Hematopoietic multipotent progenitor cell (in vitro differentiated cells): ENCODE measurements around the gene SESN1. TPM values are rescaled to one million over a fixed set of nuclear protein-coding genes. Genes with fewer than 3 reads are reported as not detected.
"Not testable (repeated sequence)": the region's sequence is repeated elsewhere in the genome, so short reads cannot be mapped to it uniquely, and the experiment has no call there.

Experiments
- DNase-seq, 3 donors: peaks; one replicate each; pipeline ENCODE4 v3.0.0-alpha.2; 2011 to 2015; ENCODE audit warnings: low read depth in 2 of 3, low spot score in 2 of 3
- total RNA-seq: library from RNA; depleted of rRNA; stranded (reverse); fragments of >200 nt; gene quantifications from one replicate; pipeline ENCODE4 v1.2.3, GENCODE V29; 2012

Gene SESN1
- total RNA-seq = 35.0 TPM

- peak; percentile 52 to 99 (median 91) for DNase-seq
These were observed at the start of gene SESN1 for GRCh38 chr6:109094416-109095035. Gene SESN1, minus strand, starts transcription at chr6:109094846. Its CDS starts 773 bp downstream, at chr6:109094073.

- no peak for DNase-seq
These were observed 48.5 kb upstream of the SESN1 start for GRCh38 chr6:109143191-109143590.

GRCh38 chr6:109142067-109142466 is 47.4 kb upstream of the SESN1 start:
- DNase-seq = not testable (repeated sequence)

GRCh38 chr6:109139109-109139508 is 44.5 kb upstream of the SESN1 start:
- no peak for DNase-seq

GRCh38 chr6:109136530-109136929 is 41.9 kb upstream of the SESN1 start:
- not testable (repeated sequence) for DNase-seq

- not testable (repeated sequence) for DNase-seq
These were observed 41.4 kb upstream of the SESN1 start for GRCh38 chr6:109136039-109136438.

- DNase-seq = not testable (repeated sequence)
These were observed 41.0 kb upstream of the SESN1 start for GRCh38 chr6:109135600-109135999.

- DNase-seq = no peak
These were observed 35.4 kb upstream of the SESN1 start for GRCh38 chr6:109130065-109130464.

GRCh38 chr6:109125504-109125903 is 30.9 kb upstream of the SESN1 start:
- DNase-seq = no peak

GRCh38 chr6:109124219-109124618 is 29.6 kb upstream of the SESN1 start:
- DNase-seq = no peak

- no peak for DNase-seq
These were observed 26.8 kb upstream of the SESN1 start for GRCh38 chr6:109121411-109121810.

GRCh38 chr6:109118871-109119354 is 24.3 kb upstream of the SESN1 start:
- no peak for DNase-seq

GRCh38 chr6:109118337-109118736 is 23.7 kb upstream of the SESN1 start:
- no peak for DNase-seq

GRCh38 chr6:109117346-109118035 is 22.8 kb upstream of the SESN1 start:
- DNase-seq = peak in 1 of 3 donors; percentile 20

GRCh38 chr6:109112663-109113062 is 18.0 kb upstream of the SESN1 start:
- DNase-seq = not testable (repeated sequence)

GRCh38 chr6:109109663-109110062 is 15.0 kb upstream of the SESN1 start:
- DNase-seq = not testable (repeated sequence)

- no peak for DNase-seq
These were observed 11.0 kb upstream of the SESN1 start for GRCh38 chr6:109105681-109106080.

GRCh38 chr6:109104512-109104911 is 9.9 kb upstream of the SESN1 start:
- DNase-seq = no peak

GRCh38 chr6:109103942-109104341 is 9.3 kb upstream of the SESN1 start:
- no peak for DNase-seq

GRCh38 chr6:109102762-109103161 is 8.1 kb upstream of the SESN1 start:
- DNase-seq = no peak

GRCh38 chr6:109097661-109098060 is 3.0 kb upstream of the SESN1 start:
- DNase-seq = no peak

- no peak for DNase-seq
These were observed 1.6 kb upstream of the SESN1 start for GRCh38 chr6:109096208-109096607.
